MG63 (cell line): ENCODE results near the gene DERL2. TPM values are rescaled to one million over a fixed set of nuclear protein-coding genes. Genes with fewer than 3 reads are reported as not detected.

Experiments used
- DNase-seq: peaks from one replicate; pipeline ENCODE4 v3.0.0-alpha.2; 2020
- H3K27me3 ChIP-seq: fragments of 250-450 bp; sonication (Bioruptor Pico); 2 replicates; pipeline ENCODE4 v1.5.1; 2020; ENCODE audit warnings: mild to moderate bottlenecking, moderate library complexity
- H3K36me3 ChIP-seq: fragments of 250-450 bp; sonication (Bioruptor Pico); 2 replicates; pipeline ENCODE4 v1.5.1; 2020; ENCODE audit warnings: mild to moderate bottlenecking, moderate library complexity
- H3K4me3 ChIP-seq: fragments of 250-450 bp; sonication (Bioruptor Pico); 2 replicates; pipeline ENCODE4 v1.5.1; 2020; ENCODE audit warnings: mild to moderate bottlenecking, moderate library complexity
- H3K9me3 ChIP-seq: fragments of 250-450 bp; sonication (Bioruptor Pico); 2 replicates; pipeline ENCODE4 v1.5.1; 2020; ENCODE audit warnings: mild to moderate bottlenecking, moderate library complexity
- total RNA-seq: library from RNA; depleted of rRNA; stranded (reverse); fragments of >200 nt; shearing (Covaris generic); gene quantifications from 2 replicates; pipeline ENCODE4 v1.2.3, GENCODE V29; 2014; ENCODE audit warnings: low replicate concordance; rRNA removed

DERL2 gene
- total RNA-seq, 1 experiment from 2014 or later: 53.2 TPM

DNA sequence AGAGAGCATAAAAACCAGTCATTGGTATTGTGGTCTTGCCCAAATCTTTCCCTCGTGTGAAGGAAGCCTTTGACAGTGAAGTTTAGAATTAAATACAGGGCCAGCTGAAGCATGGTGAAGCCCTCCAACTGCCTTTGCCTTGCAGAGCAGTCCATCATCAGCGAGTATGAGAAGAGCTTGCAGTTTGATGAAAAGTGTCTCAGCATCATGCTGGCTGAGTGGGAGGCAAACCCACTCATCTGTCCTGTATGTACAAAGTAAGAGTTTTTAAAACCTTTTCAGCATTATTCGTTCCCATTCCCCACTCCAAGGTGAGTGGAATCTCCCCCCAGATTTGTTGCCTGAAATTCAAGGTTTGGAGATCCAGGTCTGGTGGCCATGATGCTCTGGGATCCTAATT is 60.2 kb downstream of the DERL2 start:
- H3K36me3 ChIP-seq: peaks cover 11% of the 10 kb centered on the region
- DNase-seq: no peak

GRCh38 chr17:5424909-5425308 is 61.1 kb downstream of the DERL2 start:
- Histone ChIP-seq H3K4me3 (no peak overlapping the region), H3K9me3 (no peaks in the 10 kb centered on the region), H3K36me3 (peaks cover 9% of the 10 kb centered on the region), H3K27me3 (no peaks in the 10 kb centered on the region)
- DNase-seq: no peak

More for the DNA sequence above, 60.2 kb downstream of the DERL2 start:
- H3K9me3 ChIP-seq: no peaks in the 10 kb centered on the region
- no peaks in the 10 kb centered on the region for H3K27me3 ChIP-seq
- H3K4me3 ChIP-seq: no peak overlapping the region

- Histone ChIP-seq H3K4me3 (no peak overlapping the region), H3K27me3 (no peaks in the 10 kb centered on the region), H3K36me3 (peaks cover 12% of the 10 kb centered on the region), H3K9me3 (no peaks in the 10 kb centered on the region)
- DNase-seq: peak; percentile 38
Measured at GRCh38 chr17:5422505-5422904, 63.5 kb downstream of the DERL2 start.

Other genes starting within 250 kb of the DERL2 start
- 41.0 and 46.9 TPM in 2 replicates for gene RABEP1, start 203.9 kb downstream of the DERL2 start, total RNA-seq
- 52.1 and 124 TPM in 2 replicates for gene NUP88, start 66.5 kb downstream of the DERL2 start, total RNA-seq
- 19.4 and 26.6 TPM in 2 replicates for gene RPAIN, start 66.0 kb downstream of the DERL2 start, total RNA-seq
- 525 and 616 TPM in 2 replicates for gene C1QBP, start 47.0 kb downstream of the DERL2 start, total RNA-seq
- gene DHX33, start 17.2 kb downstream of the DERL2 start, total RNA-seq: 10.5 and 13.3 TPM in 2 replicates
- 13.3 and 16.8 TPM in 2 replicates for gene MIS12, start 388 bp upstream of the DERL2 start, total RNA-seq
- 8.2 and 9.2 TPM in 2 replicates for gene NLRP1, start 98.3 kb upstream of the DERL2 start, total RNA-seq